SH-SY5Y (cell line): ENCODE data around the gene IL19.

Source experiments
- GATA2 ChIP-seq: IDR thresholded peaks from 2 replicates; pipeline ENCODE4 v1.6.1; 2011; ENCODE audit warnings: mild to moderate bottlenecking, low read depth, low read length
- GATA3 ChIP-seq: IDR thresholded peaks from 2 replicates; pipeline ENCODE4 v1.6.1; 2011; ENCODE audit warnings: low read depth, mild to moderate bottlenecking, low read length, moderate library complexity

GRCh38 chr1:206761159-206761768, 9.3 kb upstream of the IL19 start:
- TF ChIP-seq GATA2 (peak; percentile 80), GATA3 (no peak)
